ENCODE data around the gene HNRNPCL1. TPM values are rescaled to one million over a fixed set of nuclear protein-coding genes. Genes with fewer than 3 reads are reported as not detected.

HNRNPCL1 gene
- not detected in 5 replicates for total RNA-seq (2022; extraction: Qiagen RNA extraction)

GRCh38 chr1:12848620-12849019 lies at the start of gene HNRNPCL1:
Gene HNRNPCL1 (minus strand): TSS chr1:12848720. CDS start chr1:12848289, 431 bp downstream.

GRCh38 chr1:12898170-12898569 lies 49.6 kb upstream of the HNRNPCL1 start, which contains the start of gene PRAMEF10:
Gene PRAMEF10 (minus strand): TSS chr1:12898270. CDS start chr1:12895847, 2,423 bp downstream.

GRCh38 chr1:12886101-12886500 lies 37.6 kb upstream of the HNRNPCL1 start, which contains the start of gene PRAMEF4:
Gene PRAMEF4 (minus strand): TSS chr1:12886201. CDS start chr1:12883394, 2,807 bp downstream.

GRCh38 chr1:12856786-12857185 lies 8.3 kb upstream of the HNRNPCL1 start, which contains the start of gene PRAMEF2:
Gene PRAMEF2 (plus strand): TSS chr1:12857086. CDS start chr1:12859010, 1,924 bp downstream.

GRCh38 chr1:12831310-12831709 lies 17.2 kb downstream of the HNRNPCL1 start, which contains the start of gene PRAMEF11:
Gene PRAMEF11 (minus strand): TSS chr1:12831410. CDS start chr1:12828789, 2,621 bp downstream.

Other genes starting within 250 kb of the HNRNPCL1 start
- gene DHRS3, start 230.5 kb downstream of the HNRNPCL1 start, total RNA-seq (2022; extraction: Qiagen RNA extraction): 44.8 to 64.1 TPM (median 61.0 TPM) in 5 replicates
- gene AADACL4, start 204.6 kb downstream of the HNRNPCL1 start, total RNA-seq (2022; extraction: Qiagen RNA extraction): not detected in 5 replicates
- not detected in 5 replicates for gene AADACL3, start 132.6 kb downstream of the HNRNPCL1 start, total RNA-seq (2022; extraction: Qiagen RNA extraction)
- gene CFAP107, start 102.5 kb downstream of the HNRNPCL1 start, total RNA-seq (2022; extraction: Qiagen RNA extraction): not detected in 5 replicates
- 0.07 TPM in 1 of 5 replicates, not detected in the others for gene PRAMEF12, start 75.0 kb downstream of the HNRNPCL1 start, total RNA-seq (2022; extraction: Qiagen RNA extraction)
- not detected in 5 replicates for gene PRAMEF1, start 57.3 kb downstream of the HNRNPCL1 start, total RNA-seq (2022; extraction: Qiagen RNA extraction)
- gene PRAMEF11, start 17.3 kb downstream of the HNRNPCL1 start, total RNA-seq (2022; extraction: Qiagen RNA extraction): not detected in 5 replicates
- gene PRAMEF2, start 8.4 kb upstream of the HNRNPCL1 start, total RNA-seq (2022; extraction: Qiagen RNA extraction): not detected in 5 replicates
- not detected in 5 replicates for gene PRAMEF4, start 37.5 kb upstream of the HNRNPCL1 start, total RNA-seq (2022; extraction: Qiagen RNA extraction)
- not detected in 5 replicates for gene PRAMEF10, start 49.5 kb upstream of the HNRNPCL1 start, total RNA-seq (2022; extraction: Qiagen RNA extraction)
- gene PRAMEF7, start 67.9 kb upstream of the HNRNPCL1 start, total RNA-seq (2022; extraction: Qiagen RNA extraction): not detected in 5 replicates
- not detected in 5 replicates for gene PRAMEF6, start 98.9 kb upstream of the HNRNPCL1 start, total RNA-seq (2022; extraction: Qiagen RNA extraction)
- not detected in 5 replicates for gene PRAMEF27, start 207.9 kb upstream of the HNRNPCL1 start, total RNA-seq (2022; extraction: Qiagen RNA extraction)
- not detected in 5 replicates for gene HNRNPCL3, start 212.0 kb upstream of the HNRNPCL1 start, total RNA-seq (2022; extraction: Qiagen RNA extraction)
- not detected in 5 replicates for gene PRAMEF25, start 222.1 kb upstream of the HNRNPCL1 start, total RNA-seq (2022; extraction: Qiagen RNA extraction)